H1 (cell line): ENCODE data around the gene MAP3K13.

Experiments
- CTCF ChIP-seq, 3 experiments: IDR thresholded peaks; 1 replicate in 2 of 3; 2 replicates in 1 of 3; pipeline versions ENCODE4 v1.5.1 to v1.6.1; 2011; ENCODE audit warnings: low read length in 3 of 3, mild to moderate bottlenecking in 3 of 3, inconsistent platforms in 2 of 3, low read depth in 1 of 3, moderate library complexity in 1 of 3; ENCODE audit not compliant: insufficient read depth in 1 of 3; ENCODE audit errors: control extremely low read depth in 1 of 3
- JUND ChIP-seq: IDR thresholded peaks from 2 replicates; pipeline ENCODE4 v1.6.1; 2011; ENCODE audit warnings: mild to moderate bottlenecking, improper control_type of control experiment, low read length
- NRF1 ChIP-seq: IDR thresholded peaks from 2 replicates; pipeline ENCODE4 v1.6.1; 2011; ENCODE audit warnings: mild to moderate bottlenecking, low read depth, low read length, improper control_type of control experiment
- POLR2A ChIP-seq, 2 experiments: IDR thresholded peaks; 1 replicate in 1 of 2; 2 replicates in 1 of 2; pipeline ENCODE4 v1.6.1; 2011; ENCODE audit warnings: low read depth in 2 of 2, low read length in 2 of 2, mild to moderate bottlenecking in 2 of 2; ENCODE audit errors: control extremely low read depth in 1 of 2
- SIN3A ChIP-seq, 2 experiments: IDR thresholded peaks in 1 of 2; conservative IDR thresholded peaks in 1 of 2; 2 replicates each; pipeline ENCODE4 v1.6.1; 2011 to 2012; ENCODE audit warnings: low read length in 2 of 2, improper control_type of control experiment in 1 of 2, low read depth in 1 of 2, mild to moderate bottlenecking in 1 of 2
- SIX5 ChIP-seq: IDR thresholded peaks from 2 replicates; pipeline ENCODE4 v1.6.1; 2011; ENCODE audit warnings: mild to moderate bottlenecking, low read depth, low read length

GRCh38 chr3:185371306-185372074 lies 8.6 kb downstream of the MAP3K13 start:
- TF ChIP-seq NRF1 (no peak), SIN3A (conservative IDR thresholded peaks at IDR 0.05 in 1 of 2, IDR thresholded peaks at IDR 0.05 in 1 of 2; ENCODE audit: low read depth in 1 of 2, low read length in 2 of 2) (no peak), CTCF (IDR thresholded peaks at IDR 0.05; ENCODE audit: control extremely low read depth in 1 of 3, insufficient read depth in 1 of 3, low read depth in 1 of 3, low read length in 3 of 3) (no peak), POLR2A (IDR thresholded peaks at IDR 0.05; ENCODE audit: control extremely low read depth in 1 of 2, low read depth in 2 of 2, low read length in 2 of 2) (no peak), SIX5 (no peak), JUND (no peak)
